Measurements from ENCODE around the gene ATP2B2. TPM values are rescaled to one million over a fixed set of nuclear protein-coding genes. Genes with fewer than 3 reads are reported as not detected.

The ATP2B2 gene
- total RNA-seq, 4 donors from 2014 or later, result 0.29 to 9.5 (median 4.4) TPM

DNA sequence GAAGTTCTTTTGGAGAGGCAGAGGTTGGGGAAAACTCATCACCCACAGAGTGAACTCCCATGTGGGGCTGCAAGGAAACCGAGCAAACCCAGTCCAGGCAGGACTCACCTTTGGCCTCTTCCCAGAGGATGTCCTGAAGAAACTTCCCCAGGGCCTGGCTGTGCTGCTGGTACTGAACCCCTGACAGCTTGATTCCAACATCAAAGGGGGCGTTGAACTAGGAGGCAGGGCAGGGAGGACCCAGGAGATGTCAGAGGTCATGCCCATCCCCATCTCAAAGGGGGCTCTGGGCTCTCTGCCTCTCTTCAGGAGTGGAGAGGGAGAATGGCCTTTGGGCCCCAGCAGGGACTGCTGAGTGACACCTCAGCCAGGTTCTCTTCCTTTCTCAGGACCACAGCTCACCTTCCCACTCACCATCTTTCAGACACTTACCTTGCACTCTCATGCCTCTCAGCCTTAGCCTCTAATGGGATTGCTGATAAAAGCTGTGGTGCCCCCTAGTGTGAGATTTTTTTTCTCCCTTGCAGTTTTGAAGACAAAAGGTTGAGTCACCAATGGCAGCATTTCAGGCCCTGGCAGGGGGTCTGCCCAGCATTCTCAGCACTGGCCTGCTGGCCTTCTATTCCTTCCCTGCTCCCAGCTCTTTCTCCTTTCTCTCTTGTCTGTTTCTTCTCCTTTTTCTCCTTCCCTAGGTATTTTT, 218.6 kb downstream of the ATP2B2 start:
- H3K9me3 ChIP-seq, result no peaks in the 10 kb centered on the region
- no peaks in the 10 kb centered on the region for H3K36me3 ChIP-seq
- no peaks in the 10 kb centered on the region for H3K27me3 ChIP-seq
- intact Hi-C loops (cut with DNase I; ENCODE audit: low total_unique reads), result no loop called here
- no peaks in the 10 kb centered on the region for H3K4me1 ChIP-seq
- no peak overlapping the region for H3K27ac ChIP-seq
- DNase-seq, result peak in 1 of 2 donors; percentile 53
- TF ChIP-seq, protein P1, sequence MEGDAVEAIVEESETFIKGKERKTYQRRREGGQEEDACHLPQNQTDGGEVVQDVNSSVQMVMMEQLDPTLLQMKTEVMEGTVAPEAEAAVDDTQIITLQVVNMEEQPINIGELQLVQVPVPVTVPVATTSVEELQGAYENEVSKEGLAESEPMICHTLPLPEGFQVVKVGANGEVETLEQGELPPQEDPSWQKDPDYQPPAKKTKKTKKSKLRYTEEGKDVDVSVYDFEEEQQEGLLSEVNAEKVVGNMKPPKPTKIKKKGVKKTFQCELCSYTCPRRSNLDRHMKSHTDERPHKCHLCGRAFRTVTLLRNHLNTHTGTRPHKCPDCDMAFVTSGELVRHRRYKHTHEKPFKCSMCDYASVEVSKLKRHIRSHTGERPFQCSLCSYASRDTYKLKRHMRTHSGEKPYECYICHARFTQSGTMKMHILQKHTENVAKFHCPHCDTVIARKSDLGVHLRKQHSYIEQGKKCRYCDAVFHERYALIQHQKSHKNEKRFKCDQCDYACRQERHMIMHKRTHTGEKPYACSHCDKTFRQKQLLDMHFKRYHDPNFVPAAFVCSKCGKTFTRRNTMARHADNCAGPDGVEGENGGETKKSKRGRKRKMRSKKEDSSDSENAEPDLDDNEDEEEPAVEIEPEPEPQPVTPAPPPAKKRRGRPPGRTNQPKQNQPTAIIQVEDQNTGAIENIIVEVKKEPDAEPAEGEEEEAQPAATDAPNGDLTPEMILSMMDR (IDR thresholded peaks at IDR 0.05), result peak in 1 of 4 experiments; percentile 35
- no peak for TF ChIP-seq POLR2A (IDR thresholded peaks at IDR 0.05)
- H3K4me3 ChIP-seq, result no peak overlapping the region

GRCh38 chr3:10286133-10286524, 219.3 kb downstream of the ATP2B2 start:
- H3K36me3 ChIP-seq, result no peaks in the 10 kb centered on the region
- intact Hi-C loops (cut with DNase I; ENCODE audit: low total_unique reads), result no loop called here
- no peaks in the 10 kb centered on the region for H3K27me3 ChIP-seq
- no peak for DNase-seq
- no peak for TF ChIP-seq POLR2A (IDR thresholded peaks at IDR 0.05)
- TF ChIP-seq, protein P1 (IDR thresholded peaks at IDR 0.05), result no peak
- no peak overlapping the region for H3K4me3 ChIP-seq
- H3K9me3 ChIP-seq, result no peaks in the 10 kb centered on the region
- no peak overlapping the region for H3K27ac ChIP-seq
- H3K4me1 ChIP-seq, result no peaks in the 10 kb centered on the region

- no peaks in the 10 kb centered on the region for H3K36me3 ChIP-seq
- no peak overlapping the region for H3K4me3 ChIP-seq
- no peak overlapping the region for H3K27ac ChIP-seq
- H3K9me3 ChIP-seq, result no peaks in the 10 kb centered on the region
- DNase-seq, result no peak
- TF ChIP-seq POLR2A (IDR thresholded peaks at IDR 0.05), result no peak
- TF ChIP-seq, protein P1 (IDR thresholded peaks at IDR 0.05), result no peak
- no peaks in the 10 kb centered on the region for H3K4me1 ChIP-seq
- intact Hi-C loops (cut with DNase I; ENCODE audit: low total_unique reads), result no loop called here
- H3K27me3 ChIP-seq, result no peaks in the 10 kb centered on the region
Measured at GRCh38 chr3:10285272-10286132, 219.9 kb downstream of the ATP2B2 start.

DNA sequence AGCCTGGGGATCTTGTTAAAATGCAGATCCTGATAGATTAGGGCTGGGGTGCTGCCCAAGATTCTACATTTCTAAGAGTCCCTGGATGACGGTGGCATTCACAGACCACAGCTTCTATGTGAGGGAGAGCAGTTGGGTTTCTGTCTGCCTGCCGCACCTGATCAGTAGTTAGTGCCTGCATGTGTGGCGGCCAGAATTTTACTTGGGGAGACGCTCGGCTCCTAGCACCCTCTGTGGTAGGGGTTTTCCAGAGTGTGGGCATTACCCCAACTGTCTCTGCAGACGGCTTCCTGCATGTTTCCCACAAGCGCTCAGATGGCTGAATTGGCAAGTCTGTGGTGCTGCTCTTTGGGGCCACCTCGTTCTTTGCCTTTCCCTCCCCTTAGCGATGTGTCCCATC, 220.9 kb downstream of the ATP2B2 start:
- Histone ChIP-seq H3K27me3 (no peaks in the 10 kb centered on the region), H3K4me1 (no peaks in the 10 kb centered on the region), H3K4me3 (no peak overlapping the region), H3K27ac (no peak overlapping the region), H3K9me3 (no peaks in the 10 kb centered on the region), H3K36me3 (no peaks in the 10 kb centered on the region)
- no peak for TF ChIP-seq POLR2A (IDR thresholded peaks at IDR 0.05)
- TF ChIP-seq, protein P1 (IDR thresholded peaks at IDR 0.05), result no peak
- intact Hi-C loops (cut with DNase I; ENCODE audit: low total_unique reads), result no loop called here
- DNase-seq, result no peak

DNA sequence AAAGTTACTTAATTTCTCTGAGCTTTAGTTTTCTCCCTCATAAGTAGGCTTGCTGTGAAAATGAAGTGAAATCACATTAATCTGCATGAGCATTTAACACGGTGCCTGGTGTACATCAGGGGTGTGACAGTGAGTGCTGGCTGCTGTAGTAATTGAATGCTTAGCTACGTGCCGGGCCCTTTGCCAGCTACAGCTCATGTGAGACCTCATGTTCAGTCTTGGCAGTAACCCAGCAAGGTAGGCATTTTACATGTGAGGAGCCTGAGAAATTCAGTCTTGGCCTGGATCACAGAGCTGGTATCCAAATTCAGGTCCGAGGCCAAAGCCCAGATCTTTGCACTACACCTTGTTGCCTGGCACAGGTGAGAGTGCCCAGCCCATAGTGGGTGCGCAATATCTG, 221.7 kb downstream of the ATP2B2 start:
- Histone ChIP-seq H3K36me3 (no peaks in the 10 kb centered on the region), H3K4me1 (no peaks in the 10 kb centered on the region), H3K27me3 (no peaks in the 10 kb centered on the region), H3K4me3 (no peak overlapping the region), H3K9me3 (no peaks in the 10 kb centered on the region), H3K27ac (no peak overlapping the region)
- TF ChIP-seq POLR2A (IDR thresholded peaks at IDR 0.05), result no peak
- TF ChIP-seq, protein P1 (IDR thresholded peaks at IDR 0.05), result no peak
- no peak for DNase-seq
- intact Hi-C loops (cut with DNase I; ENCODE audit: low total_unique reads), result no loop called here

Measured in uterus (tissue), 4 donors.